Choroid plexus epithelial cell (primary cell): Measurements from ENCODE around the gene SSC4D.

ENCODE experiments used
- DNase-seq: peaks from one replicate; pipeline ENCODE4 v3.0.0-alpha.2; 2010; ENCODE audit warnings: low read depth
- H3K4me3 ChIP-seq: 2 replicates; pipeline ENCODE4 v1.5.1; 2011; ENCODE audit warnings: low read depth, mild to moderate bottlenecking, control low read depth, low read length, moderate library complexity
- TF ChIP-seq, protein P1 (sequence below): conservative IDR thresholded peaks from 2 replicates; pipeline ENCODE4 v1.5.1; 2011; ENCODE audit warnings: low read depth, mild to moderate bottlenecking, control low read depth, inconsistent platforms, low read length, moderate library complexity

Gene SSC4D

DNA sequence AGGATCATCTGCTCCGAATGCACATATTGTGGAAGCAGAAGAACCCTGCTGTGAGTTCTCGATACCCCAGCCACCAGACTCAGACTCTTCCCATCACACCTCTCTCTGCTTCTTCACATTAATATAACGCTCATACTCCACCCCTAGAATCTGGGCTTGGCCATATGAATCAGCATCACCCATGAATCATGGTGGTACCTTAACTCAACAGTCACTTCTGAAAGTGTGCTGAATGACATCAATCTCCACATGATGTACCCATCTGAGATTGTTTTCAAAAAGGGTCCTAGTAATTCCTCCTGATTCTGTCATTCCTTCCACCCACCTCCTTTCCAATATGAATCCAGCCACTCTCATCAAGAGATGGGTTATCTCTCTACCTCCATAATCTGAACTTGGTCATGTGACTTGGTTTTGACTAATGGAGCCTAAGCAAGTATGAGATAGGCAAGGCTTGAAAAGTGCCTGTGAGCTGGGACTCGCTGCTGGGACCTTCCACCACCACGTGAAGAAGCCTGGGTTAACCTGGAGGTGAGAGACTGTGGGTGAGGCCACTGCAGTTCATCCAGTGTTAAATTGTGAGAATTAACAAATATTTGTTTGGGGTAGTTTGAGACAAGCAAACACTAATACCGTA, 66.1 kb downstream of the SSC4D start:
- H3K4me3 ChIP-seq, result no peak overlapping the region
- TF ChIP-seq, protein P1, sequence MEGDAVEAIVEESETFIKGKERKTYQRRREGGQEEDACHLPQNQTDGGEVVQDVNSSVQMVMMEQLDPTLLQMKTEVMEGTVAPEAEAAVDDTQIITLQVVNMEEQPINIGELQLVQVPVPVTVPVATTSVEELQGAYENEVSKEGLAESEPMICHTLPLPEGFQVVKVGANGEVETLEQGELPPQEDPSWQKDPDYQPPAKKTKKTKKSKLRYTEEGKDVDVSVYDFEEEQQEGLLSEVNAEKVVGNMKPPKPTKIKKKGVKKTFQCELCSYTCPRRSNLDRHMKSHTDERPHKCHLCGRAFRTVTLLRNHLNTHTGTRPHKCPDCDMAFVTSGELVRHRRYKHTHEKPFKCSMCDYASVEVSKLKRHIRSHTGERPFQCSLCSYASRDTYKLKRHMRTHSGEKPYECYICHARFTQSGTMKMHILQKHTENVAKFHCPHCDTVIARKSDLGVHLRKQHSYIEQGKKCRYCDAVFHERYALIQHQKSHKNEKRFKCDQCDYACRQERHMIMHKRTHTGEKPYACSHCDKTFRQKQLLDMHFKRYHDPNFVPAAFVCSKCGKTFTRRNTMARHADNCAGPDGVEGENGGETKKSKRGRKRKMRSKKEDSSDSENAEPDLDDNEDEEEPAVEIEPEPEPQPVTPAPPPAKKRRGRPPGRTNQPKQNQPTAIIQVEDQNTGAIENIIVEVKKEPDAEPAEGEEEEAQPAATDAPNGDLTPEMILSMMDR, result no peak
- DNase-seq, result peak; percentile 19

DNA sequence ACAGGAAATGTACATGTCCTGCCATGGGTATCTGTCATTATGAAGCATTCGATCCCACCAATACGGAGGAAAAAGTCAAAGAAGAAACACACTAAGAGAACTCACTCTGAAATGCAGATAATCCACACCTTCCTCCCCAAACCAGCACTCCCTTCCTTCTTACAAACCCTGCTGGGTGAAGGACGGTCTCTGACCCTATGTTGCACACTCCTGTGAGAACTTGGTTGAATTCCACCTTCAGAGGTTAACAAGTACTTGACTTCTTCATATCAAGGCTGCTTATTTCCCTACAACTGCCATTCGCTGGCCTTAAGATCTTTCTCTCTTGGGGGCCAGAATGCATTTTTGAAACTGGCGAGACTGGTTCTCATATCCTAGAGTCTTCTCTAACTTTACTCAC, 67.3 kb downstream of the SSC4D start:
- no peak for DNase-seq
- TF ChIP-seq, protein P1, result no peak
- H3K4me3 ChIP-seq, result no peak overlapping the region

DNA sequence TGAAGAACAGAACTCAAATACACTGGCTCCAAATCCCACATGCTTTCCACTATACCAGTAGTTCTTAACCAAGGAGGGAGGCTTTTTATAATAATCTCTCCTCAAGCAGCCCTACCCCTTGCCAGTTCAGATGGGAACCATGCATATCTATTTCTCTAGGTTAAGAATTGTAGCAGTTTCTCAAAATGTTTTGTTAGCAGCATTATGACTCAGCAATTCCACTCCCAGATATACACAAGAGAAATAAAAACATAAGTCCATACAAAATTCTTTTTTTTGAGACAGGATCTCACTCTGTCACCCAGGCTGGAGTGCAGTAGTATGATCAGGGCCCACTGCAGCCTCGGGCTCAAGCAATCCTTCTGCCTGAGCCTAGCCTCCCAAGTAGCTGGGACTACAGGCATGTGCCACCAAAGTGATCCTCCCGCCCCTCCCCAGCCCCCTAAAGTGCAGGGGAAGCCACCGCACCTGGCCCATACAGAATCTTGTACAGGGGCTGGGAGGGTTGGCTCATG, 68.8 kb downstream of the SSC4D start:
- TF ChIP-seq, protein P1, result no peak
- H3K4me3 ChIP-seq, result no peak overlapping the region
- DNase-seq, result peak; percentile 89
